ENCODE results near the gene HMGCLL1.

HMGCLL1 gene

GRCh38 chr6:55443238-55444134 is 135.5 kb downstream of the HMGCLL1 start:
- DNase-seq (ENCODE audit: low read depth) = no peak

GRCh38 chr6:55438203-55438602 is 140.8 kb downstream of the HMGCLL1 start:
- DNase-seq (ENCODE audit: low read depth) = no peak

DNA sequence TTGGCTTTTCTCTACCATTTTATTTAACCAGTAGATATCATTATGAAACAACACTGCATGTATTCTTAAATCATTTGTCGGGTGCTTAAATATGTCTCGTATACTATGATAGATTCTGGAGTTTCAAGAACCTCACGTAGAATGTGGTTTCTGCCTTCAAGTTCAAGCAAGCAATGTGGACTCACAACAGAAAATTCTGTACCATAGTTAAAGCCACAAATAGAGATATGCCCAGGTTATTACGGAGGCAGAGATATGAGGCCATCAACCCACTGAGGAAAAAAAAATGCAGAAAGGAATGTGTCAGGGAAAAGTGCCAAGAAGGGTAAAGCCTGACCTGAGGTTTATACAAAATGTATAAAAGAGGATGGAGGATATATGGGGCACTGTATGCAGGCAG is 141.9 kb downstream of the HMGCLL1 start:
- DNase-seq (ENCODE audit: low read depth) = no peak

DNA sequence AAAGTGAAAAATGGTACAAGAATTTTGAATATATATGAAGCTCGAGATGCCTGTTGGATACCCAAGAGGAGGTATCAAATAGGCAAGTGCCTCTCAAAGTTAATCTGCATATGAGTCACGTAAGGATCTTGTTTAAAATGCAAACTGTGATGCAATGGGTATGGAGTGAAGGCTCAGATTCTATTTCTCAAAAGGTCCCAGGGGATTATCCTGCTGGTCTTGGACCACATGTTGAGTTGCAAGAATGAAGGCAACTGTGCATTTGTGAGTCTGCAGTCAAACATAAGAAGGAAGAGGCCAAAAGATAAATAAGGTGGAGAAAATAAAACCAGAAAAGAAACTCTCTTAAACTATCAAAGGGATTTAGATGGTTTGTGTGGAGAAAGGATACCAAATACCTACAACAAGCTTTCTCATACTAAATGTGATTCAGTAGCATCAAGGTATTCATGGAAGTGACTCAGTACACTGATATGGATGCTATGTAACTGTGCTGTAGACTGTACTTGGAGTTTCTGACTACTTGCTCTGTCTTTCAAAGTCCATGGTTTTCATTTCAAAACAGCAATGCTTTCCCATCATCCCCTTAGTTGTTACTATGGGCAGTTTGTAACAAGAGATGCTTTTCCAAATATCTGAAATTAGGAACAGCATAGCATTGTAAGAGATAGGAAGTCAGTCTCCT is 145.4 kb downstream of the HMGCLL1 start:
- no peak for DNase-seq (ENCODE audit: low read depth)

GRCh38 chr6:55423933-55424332 is 155.1 kb downstream of the HMGCLL1 start:
- no peak for DNase-seq (ENCODE audit: low read depth)

GRCh38 chr6:55410674-55411073 is 168.3 kb downstream of the HMGCLL1 start:
- DNase-seq (ENCODE audit: low read depth) = no peak

DNA sequence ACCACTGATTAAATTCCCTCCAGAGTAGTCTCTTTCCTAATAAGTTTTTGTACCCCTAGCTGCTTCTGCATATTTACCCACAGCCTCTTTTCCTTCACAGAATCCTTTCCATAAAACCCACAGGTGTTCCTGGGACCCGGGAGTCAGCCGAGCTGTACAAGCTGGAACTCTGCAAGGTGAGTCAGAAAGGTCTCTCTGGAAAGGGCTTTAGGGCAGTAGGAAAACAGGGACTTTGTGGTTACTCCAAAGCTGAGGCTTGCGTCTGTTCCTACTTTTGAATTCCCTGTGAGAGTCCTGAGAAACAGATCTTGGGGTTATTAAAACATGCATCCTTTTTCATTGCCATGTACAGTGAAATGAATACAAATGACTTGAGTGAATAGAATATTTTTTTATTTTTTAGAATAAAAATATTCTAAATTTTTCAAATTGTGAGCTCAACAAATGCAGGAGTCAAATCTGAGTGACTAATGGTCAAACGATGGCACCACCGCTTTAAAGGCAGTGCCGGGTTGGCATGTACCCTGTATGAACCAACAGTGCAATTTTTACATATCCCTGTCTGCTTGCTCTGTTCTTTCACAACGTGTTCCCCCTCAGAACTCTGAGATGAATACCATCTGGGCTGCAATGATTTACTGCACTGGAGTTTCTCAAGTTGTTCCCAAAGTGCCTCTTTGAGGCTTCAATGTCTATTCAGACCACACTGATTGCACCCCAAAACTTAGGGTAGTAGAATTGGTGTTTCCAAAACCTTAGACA is 173.3 kb downstream of the HMGCLL1 start:
- no peak for DNase-seq (ENCODE audit: low read depth)

DNA sequence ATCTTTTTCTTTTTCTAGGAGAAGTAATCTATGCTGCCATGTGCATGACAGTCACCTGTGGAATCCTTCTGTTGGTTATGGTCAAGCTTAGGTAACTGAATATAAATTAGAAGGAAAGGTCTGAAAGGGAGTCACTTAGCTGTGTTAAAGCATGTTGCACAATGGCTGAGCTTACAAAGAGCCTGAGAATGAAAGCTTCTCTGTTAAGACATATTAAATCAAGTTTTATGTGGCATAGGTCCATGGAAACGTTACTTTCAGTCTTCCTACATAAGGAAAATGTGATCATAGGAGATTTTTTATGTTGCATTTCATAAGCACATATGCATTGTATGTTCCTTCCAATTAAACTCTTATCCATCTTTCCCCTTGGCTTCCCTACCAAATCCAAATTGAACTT is 179.6 kb downstream of the HMGCLL1 start:
- DNase-seq (ENCODE audit: low read depth) = no peak

DNA sequence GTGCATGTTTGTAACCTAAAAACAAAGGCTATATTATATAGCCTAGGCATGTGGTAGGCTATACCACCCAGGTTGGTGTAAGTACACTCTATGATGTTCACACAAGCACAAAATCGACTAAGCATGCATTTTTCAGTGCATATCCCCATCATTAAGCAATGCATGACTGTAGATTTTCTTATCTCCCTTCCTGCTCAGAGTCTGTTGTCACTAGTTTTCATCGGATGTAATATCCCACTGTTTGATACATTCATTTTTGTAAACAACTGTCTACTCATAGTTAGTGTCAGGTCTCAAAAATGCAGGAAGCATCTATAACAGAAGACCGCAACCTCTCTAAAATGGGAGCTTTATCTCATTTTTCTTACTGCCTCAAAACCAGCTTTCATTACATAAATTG is 181.0 kb downstream of the HMGCLL1 start:
- no peak for DNase-seq (ENCODE audit: low read depth)

DNA sequence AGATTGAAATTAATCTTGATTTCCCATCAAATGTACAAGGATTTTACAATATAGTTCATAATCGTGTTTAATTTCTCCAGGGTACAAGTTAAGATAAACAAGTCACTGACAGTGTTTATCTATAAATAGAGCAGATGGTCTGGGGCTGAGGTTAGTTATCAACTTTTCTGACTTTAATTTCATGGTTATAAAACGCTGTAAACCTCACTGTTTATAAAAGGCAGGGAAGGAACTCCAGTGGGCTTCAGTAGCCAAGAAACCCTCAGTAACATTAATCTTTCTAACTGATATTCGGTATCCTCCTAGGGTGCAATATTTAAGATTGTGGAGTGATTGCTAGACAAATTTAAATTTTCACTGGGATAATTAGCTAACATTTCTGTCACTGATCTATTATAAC is 183.1 kb downstream of the HMGCLL1 start:
- no peak for DNase-seq (ENCODE audit: low read depth)

DNA sequence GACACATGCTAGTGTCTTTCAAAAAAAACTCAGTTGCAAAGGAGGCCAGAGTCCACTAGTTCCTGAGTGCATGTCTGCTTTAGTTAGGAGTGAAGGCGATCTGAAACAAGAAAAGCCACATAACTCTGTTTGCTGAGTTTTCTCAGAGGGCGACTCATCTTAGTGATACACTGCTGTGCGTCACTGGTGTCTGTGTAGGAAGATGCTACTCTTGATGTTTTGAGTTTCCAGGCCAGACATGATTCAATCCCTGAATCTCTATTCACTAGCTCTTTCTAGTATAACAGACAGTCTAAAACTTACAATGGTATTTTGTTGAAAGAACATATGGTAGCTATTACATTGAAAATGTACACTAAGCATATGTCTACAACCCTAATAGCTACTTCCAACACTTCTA is 190.8 kb downstream of the HMGCLL1 start:
- no peak for DNase-seq (ENCODE audit: low read depth)
